ENCODE measurements around the gene DNTT.

GRCh38 chr10:96280859-96281258, 23.4 kb upstream of the DNTT start:
- TF ChIP-seq EZH2 (IDR thresholded peaks at IDR 0.05) (no peak), CTCF (IDR thresholded peaks at IDR 0.05) (no peak)
